Stimulated activated CD8-positive, alpha-beta memory T cell treated with anti-CD3 and anti-CD28 coated beads, Interleukin-4, amount 100 ng/mL, for 4 hours (primary cell): ENCODE measurements around the gene PDIA5.

Experiments
- DNase-seq, 2 donors: peaks; one replicate each; pipeline ENCODE4 v3.0.0-alpha.2; 2020; ENCODE audit warnings: low read depth in 2 of 2, low spot score in 1 of 2

Gene PDIA5

GRCh38 chr3:123113889-123114450, 47.1 kb downstream of the PDIA5 start:
- no peak for DNase-seq

GRCh38 chr3:123116116-123116515, 49.3 kb downstream of the PDIA5 start:
- DNase-seq, result no peak

GRCh38 chr3:123119388-123119787, 52.6 kb downstream of the PDIA5 start:
- DNase-seq, result no peak

GRCh38 chr3:123119802-123120201, 53.0 kb downstream of the PDIA5 start:
- DNase-seq, result no peak

DNA sequence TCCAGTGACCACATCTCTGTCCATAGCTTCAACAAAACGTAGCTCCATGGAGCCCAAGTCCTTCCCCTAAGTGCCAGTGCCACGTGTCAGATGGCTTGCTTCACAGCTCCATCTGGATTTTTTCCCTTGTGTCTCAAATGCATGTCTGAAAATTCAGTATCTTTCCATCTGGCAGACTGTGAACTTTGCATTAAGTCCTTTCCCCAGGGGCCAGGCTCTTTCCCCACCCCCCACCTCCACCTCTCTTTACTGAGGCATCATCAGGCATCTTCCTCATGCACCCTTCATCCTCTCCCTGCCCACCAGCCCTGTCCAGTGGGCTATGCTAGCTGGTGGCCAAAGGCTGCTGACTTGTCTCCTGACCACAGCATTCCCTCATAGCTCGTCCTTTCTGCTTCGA, 53.7 kb downstream of the PDIA5 start:
- DNase-seq, result no peak

DNA sequence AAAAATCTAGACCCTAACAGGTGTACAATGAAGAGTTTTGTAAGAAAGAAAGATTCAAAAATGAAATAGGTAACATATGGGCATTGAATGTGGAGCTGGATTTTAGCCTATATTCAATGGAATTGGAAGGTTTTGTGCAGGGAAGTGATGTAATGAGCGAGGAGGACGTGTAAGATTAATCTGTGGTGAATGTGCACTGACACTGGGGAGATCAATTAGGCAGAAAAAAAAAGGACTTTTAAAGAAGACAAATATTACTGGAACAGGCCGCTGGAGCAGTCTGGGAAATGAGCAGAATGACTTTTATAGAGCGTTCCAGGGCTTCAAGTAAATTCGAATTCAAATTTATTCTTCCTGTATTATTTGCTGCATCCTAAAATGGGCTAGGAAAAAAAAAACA, 55.2 kb downstream of the PDIA5 start:
- DNase-seq, result no peak

GRCh38 chr3:123122525-123123315, 55.9 kb downstream of the PDIA5 start:
- no peak for DNase-seq

- no peak for DNase-seq
Observed at GRCh38 chr3:123123716-123124616, 57.1 kb downstream of the PDIA5 start.

GRCh38 chr3:123124971-123125370, 58.1 kb downstream of the PDIA5 start:
- no peak for DNase-seq

GRCh38 chr3:123126031-123126430, 59.2 kb downstream of the PDIA5 start:
- no peak for DNase-seq

- no peak for DNase-seq
Observed at GRCh38 chr3:123126653-123127052, 59.8 kb downstream of the PDIA5 start.

DNA sequence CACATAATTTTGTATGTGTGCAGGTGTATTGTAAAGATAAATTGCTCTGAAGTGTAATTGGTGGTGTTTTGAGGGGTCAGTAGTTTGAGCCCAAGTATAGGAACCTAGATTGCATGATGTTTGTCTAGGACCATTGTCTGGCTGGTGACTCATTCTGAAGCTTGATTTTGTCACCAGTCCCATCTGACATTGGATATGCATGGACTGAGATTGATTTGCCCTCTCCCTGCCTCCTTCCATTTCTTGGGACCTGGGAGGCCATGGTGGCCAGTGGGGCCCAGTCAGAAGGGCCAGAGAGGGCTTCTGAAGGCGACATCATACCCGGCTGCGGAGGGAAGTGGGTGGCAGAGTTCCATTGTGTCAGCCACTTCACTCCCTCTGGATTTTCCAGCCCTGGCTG, 62.3 kb downstream of the PDIA5 start:
- DNase-seq, result no peak

- no peak for DNase-seq
Observed at GRCh38 chr3:123129532-123129931, 62.7 kb downstream of the PDIA5 start.

- DNase-seq, result no peak
Observed at GRCh38 chr3:123130079-123130750, 63.4 kb downstream of the PDIA5 start.

DNA sequence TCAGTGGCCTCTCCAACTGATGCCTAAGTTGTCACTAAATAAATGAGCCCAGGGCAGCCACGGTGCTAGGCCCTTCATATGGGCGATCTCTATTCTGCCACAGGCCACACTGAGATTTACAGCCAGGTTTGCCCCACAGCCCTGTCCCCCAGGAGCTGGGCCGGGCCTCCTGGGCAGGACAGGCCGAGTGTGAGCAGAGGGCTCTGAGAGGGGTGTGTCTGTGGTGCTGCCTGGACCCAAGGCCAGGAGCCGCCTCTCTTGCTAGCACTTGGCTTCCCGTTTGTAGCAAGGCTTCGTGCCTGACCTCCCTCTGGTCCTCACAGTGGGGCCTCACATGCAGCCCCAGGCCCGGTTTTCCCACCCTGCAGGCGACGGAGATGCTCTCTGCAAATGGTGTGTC, 67.8 kb downstream of the PDIA5 start:
- no peak for DNase-seq

- no peak for DNase-seq
Observed at GRCh38 chr3:123137001-123137400, 70.2 kb downstream of the PDIA5 start.

DNA sequence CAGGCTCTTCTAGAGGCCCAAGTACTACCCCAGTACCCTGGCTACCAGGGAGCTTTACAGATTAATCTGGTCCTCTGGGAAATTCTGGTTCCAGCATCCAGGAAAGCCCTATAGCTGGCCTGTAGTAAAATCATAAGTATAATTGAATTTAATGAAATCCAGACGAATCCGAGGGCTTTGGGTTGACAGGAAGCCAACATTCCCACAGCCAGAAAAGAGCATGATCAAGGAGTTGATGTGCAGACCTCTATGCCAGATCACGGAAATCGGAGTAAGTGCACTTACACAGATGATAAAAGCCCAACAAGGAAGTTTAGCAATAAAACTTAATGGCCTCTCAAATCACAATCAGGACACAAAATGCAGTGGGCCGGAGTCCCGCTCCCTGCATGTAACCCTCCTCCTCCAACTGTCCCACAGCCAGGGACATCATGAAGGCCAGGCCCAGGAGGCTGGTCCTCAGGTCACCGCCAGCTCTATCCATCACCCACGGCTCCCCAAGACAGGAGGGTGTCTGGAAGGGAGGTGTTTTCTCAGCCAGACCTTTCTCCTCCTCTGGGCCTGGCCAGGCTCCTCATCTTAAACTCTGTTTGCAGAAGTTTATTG, 72.1 kb downstream of the PDIA5 start:
- no peak for DNase-seq

- DNase-seq, result no peak
Observed at GRCh38 chr3:123139522-123139921, 72.7 kb downstream of the PDIA5 start.

GRCh38 chr3:123140550-123140949, 73.7 kb downstream of the PDIA5 start:
- no peak for DNase-seq

DNA sequence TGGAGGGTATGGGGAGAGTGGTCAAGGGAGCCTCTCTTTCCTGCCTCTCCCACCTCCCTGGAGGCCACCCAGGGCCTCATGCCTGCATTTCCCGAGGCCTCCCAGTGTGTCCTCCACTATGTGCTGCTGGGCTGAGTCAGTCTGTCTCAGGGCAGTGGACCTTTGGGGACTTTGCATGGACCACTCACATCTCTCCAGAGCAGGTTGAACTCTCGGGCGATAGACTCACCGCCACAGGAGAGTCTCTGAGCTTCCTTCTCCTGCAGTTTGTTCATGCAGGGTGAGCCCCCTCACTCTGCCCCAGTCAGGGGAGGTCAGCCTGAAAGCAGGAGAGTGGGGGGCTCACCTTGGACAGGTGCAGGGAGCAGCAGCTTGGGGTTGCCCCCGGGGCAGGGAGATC, 74.5 kb downstream of the PDIA5 start:
- DNase-seq, result no peak
